Skeletal muscle cell (primary cell): ENCODE results near the gene CITED4.

Experiments used
- DNase-seq: peaks from one replicate; pipeline ENCODE4 v3.0.0-alpha.2; 2010; ENCODE audit warnings: low read depth
- H3K4me3 ChIP-seq: 2 replicates; pipeline ENCODE4 v1.5.1; 2011; ENCODE audit warnings: low read depth, mild to moderate bottlenecking, control low read depth, low read length, moderate library complexity

Gene CITED4

GRCh38 chr1:40857737-40858136 lies 4.4 kb downstream of the CITED4 start:
- no peak for DNase-seq
- no peak overlapping the region for H3K4me3 ChIP-seq

- H3K4me3 ChIP-seq, result no peak overlapping the region
- DNase-seq, result no peak
Observed at GRCh38 chr1:40856656-40857302, 5.4 kb downstream of the CITED4 start.

GRCh38 chr1:40856116-40856515 lies 6.0 kb downstream of the CITED4 start:
- no peak for DNase-seq
- H3K4me3 ChIP-seq, result no peak overlapping the region

GRCh38 chr1:40855513-40855912 lies 6.7 kb downstream of the CITED4 start:
- DNase-seq, result no peak
- H3K4me3 ChIP-seq, result no peak overlapping the region

- H3K4me3 ChIP-seq, result no peak overlapping the region
- no peak for DNase-seq
Observed at GRCh38 chr1:40853885-40854170, 8.3 kb downstream of the CITED4 start.

- no peak overlapping the region for H3K4me3 ChIP-seq
- no peak for DNase-seq
Observed at GRCh38 chr1:40853113-40853884, 8.9 kb downstream of the CITED4 start.

- no peak overlapping the region for H3K4me3 ChIP-seq
- DNase-seq, result no peak
Observed at GRCh38 chr1:40851643-40852042, 10.5 kb downstream of the CITED4 start.

GRCh38 chr1:40849801-40850592 lies 12.2 kb downstream of the CITED4 start:
- H3K4me3 ChIP-seq, result no peak overlapping the region
- DNase-seq, result no peak

GRCh38 chr1:40848530-40849189 lies 13.5 kb downstream of the CITED4 start:
- no peak overlapping the region for H3K4me3 ChIP-seq
- no peak for DNase-seq

- DNase-seq, result no peak
- no peak overlapping the region for H3K4me3 ChIP-seq
Observed at GRCh38 chr1:40847023-40847745, 15.0 kb downstream of the CITED4 start.

- no peak overlapping the region for H3K4me3 ChIP-seq
- DNase-seq, result no peak
Observed at GRCh38 chr1:40845895-40846294, 16.3 kb downstream of the CITED4 start.

GRCh38 chr1:40844887-40845878 lies 17.0 kb downstream of the CITED4 start:
- DNase-seq, result no peak
- no peak overlapping the region for H3K4me3 ChIP-seq

- no peak for DNase-seq
- H3K4me3 ChIP-seq, result no peak overlapping the region
Observed at GRCh38 chr1:40844079-40844478, 18.1 kb downstream of the CITED4 start.

GRCh38 chr1:40842691-40843090 lies 19.5 kb downstream of the CITED4 start:
- no peak overlapping the region for H3K4me3 ChIP-seq
- DNase-seq, result no peak

- no peak for DNase-seq
- no peak overlapping the region for H3K4me3 ChIP-seq
Observed at GRCh38 chr1:40842207-40842606, 20.0 kb downstream of the CITED4 start.

GRCh38 chr1:40841602-40842001 lies 20.6 kb downstream of the CITED4 start:
- no peak overlapping the region for H3K4me3 ChIP-seq
- no peak for DNase-seq

- DNase-seq, result no peak
- H3K4me3 ChIP-seq, result no peak overlapping the region
Observed at GRCh38 chr1:40840526-40841323, 21.4 kb downstream of the CITED4 start.

GRCh38 chr1:40839943-40840335 lies 22.2 kb downstream of the CITED4 start:
- no peak for DNase-seq
- no peak overlapping the region for H3K4me3 ChIP-seq
